Right renal pelvis (tissue), 4 donors: ENCODE data around the gene AUTS2. TPM values are rescaled to one million over a fixed set of nuclear protein-coding genes. Genes with fewer than 3 reads are reported as not detected.

Experiments
- DNase-seq, 4 donors: peaks; one replicate each; pipeline ENCODE4 v3.0.0-alpha.2; 2013; ENCODE audit warnings: low read depth in 4 of 4, low spot score in 3 of 4, missing footprints in 1 of 4
- polyA plus RNA-seq, 4 donors: library from polyadenylated mRNA; unstranded; fragments of 120-200 nt; gene quantifications; one replicate each; pipeline ENCODE4 v1.2.1, GENCODE V29; 2013; ENCODE audit not compliant: insufficient read length in 4 of 4

AUTS2 gene
- polyA plus RNA-seq, 4 donors: 67.5 to 85.6 (median 76.0) TPM

- DNase-seq: no peak
Measured at GRCh38 chr7:69873512-69873911, 275.2 kb downstream of the AUTS2 start.

- DNase-seq: no peak
Measured at GRCh38 chr7:69878015-69878414, 279.7 kb downstream of the AUTS2 start.

- DNase-seq: no peak
Measured at GRCh38 chr7:69878591-69878990, 280.3 kb downstream of the AUTS2 start.

- DNase-seq: no peak
Measured at GRCh38 chr7:69879989-69880388, 281.7 kb downstream of the AUTS2 start.

GRCh38 chr7:69880840-69881239 is 282.6 kb downstream of the AUTS2 start:
- no peak for DNase-seq

GRCh38 chr7:69882269-69882668 is 284.0 kb downstream of the AUTS2 start:
- no peak for DNase-seq

- no peak for DNase-seq
Measured at GRCh38 chr7:69883399-69883891, 285.2 kb downstream of the AUTS2 start.

GRCh38 chr7:69885431-69885830 is 287.2 kb downstream of the AUTS2 start:
- no peak for DNase-seq

GRCh38 chr7:69889338-69889975 is 291.2 kb downstream of the AUTS2 start:
- DNase-seq: no peak

- DNase-seq: no peak
Measured at GRCh38 chr7:69889976-69890351, 291.7 kb downstream of the AUTS2 start.

GRCh38 chr7:69892790-69893189 is 294.5 kb downstream of the AUTS2 start:
- no peak for DNase-seq

GRCh38 chr7:69893906-69894305 is 295.6 kb downstream of the AUTS2 start:
- DNase-seq: no peak

- no peak for DNase-seq
Measured at GRCh38 chr7:69895446-69895845, 297.2 kb downstream of the AUTS2 start.

- no peak for DNase-seq
Measured at GRCh38 chr7:69896121-69896520, 297.8 kb downstream of the AUTS2 start.

- DNase-seq: no peak
Measured at GRCh38 chr7:69898189-69898588, 299.9 kb downstream of the AUTS2 start.

GRCh38 chr7:69903410-69903809 is 305.1 kb downstream of the AUTS2 start:
- no peak for DNase-seq

- DNase-seq: no peak
Measured at GRCh38 chr7:69906283-69906995, 308.2 kb downstream of the AUTS2 start.

GRCh38 chr7:69907720-69908119 is 309.4 kb downstream of the AUTS2 start:
- no peak for DNase-seq

GRCh38 chr7:69908454-69908853 is 310.2 kb downstream of the AUTS2 start:
- no peak for DNase-seq

- DNase-seq: no peak
Measured at GRCh38 chr7:69910150-69910549, 311.9 kb downstream of the AUTS2 start.

GRCh38 chr7:69911337-69911736 is 313.1 kb downstream of the AUTS2 start:
- DNase-seq: no peak

GRCh38 chr7:69912141-69912540 is 313.9 kb downstream of the AUTS2 start:
- DNase-seq: no peak
